Mammary epithelial cell (primary cell): ENCODE data around the gene FMN1.

ENCODE experiments used
- CTCF ChIP-seq, 2 donors: IDR thresholded peaks in 1 of 2; conservative IDR thresholded peaks in 1 of 2; 2 replicates each; pipeline ENCODE4 v1.5.1; 2011 to 2012; ENCODE audit warnings: inconsistent platforms in 2 of 2, low read length in 2 of 2, mild to moderate bottlenecking in 2 of 2, control low read depth in 1 of 2, low read depth in 1 of 2; ENCODE audit not compliant: insufficient read depth in 1 of 2; ENCODE audit errors: extremely low read depth in 1 of 2
- EZH2 ChIP-seq: IDR thresholded peaks from 2 replicates; pipeline ENCODE4 v1.6.1; 2012; ENCODE audit warnings: low read length, inconsistent platforms, borderline replicate concordance

GRCh38 chr15:32909431-32909830 lies 285.1 kb downstream of the FMN1 start:
- TF ChIP-seq CTCF (conservative IDR thresholded peaks at IDR 0.05 in 1 of 2, IDR thresholded peaks at IDR 0.05 in 1 of 2; ENCODE audit: extremely low read depth in 1 of 2, insufficient read depth in 1 of 2, low read depth in 1 of 2, low read length in 2 of 2) (no peak), EZH2 (no peak)
